GM18907 (cell line): ENCODE results near the gene FLAD1.

ENCODE experiments used
- ATAC-seq: cut with Tn5 transposase; IDR thresholded peaks from one replicate; pipeline ENCODE4 v1.9.1; 2021; ENCODE audit warnings: mild to moderate bottlenecking, moderate library complexity; ENCODE audit not compliant: unreplicated experiment

The FLAD1 gene

DNA sequence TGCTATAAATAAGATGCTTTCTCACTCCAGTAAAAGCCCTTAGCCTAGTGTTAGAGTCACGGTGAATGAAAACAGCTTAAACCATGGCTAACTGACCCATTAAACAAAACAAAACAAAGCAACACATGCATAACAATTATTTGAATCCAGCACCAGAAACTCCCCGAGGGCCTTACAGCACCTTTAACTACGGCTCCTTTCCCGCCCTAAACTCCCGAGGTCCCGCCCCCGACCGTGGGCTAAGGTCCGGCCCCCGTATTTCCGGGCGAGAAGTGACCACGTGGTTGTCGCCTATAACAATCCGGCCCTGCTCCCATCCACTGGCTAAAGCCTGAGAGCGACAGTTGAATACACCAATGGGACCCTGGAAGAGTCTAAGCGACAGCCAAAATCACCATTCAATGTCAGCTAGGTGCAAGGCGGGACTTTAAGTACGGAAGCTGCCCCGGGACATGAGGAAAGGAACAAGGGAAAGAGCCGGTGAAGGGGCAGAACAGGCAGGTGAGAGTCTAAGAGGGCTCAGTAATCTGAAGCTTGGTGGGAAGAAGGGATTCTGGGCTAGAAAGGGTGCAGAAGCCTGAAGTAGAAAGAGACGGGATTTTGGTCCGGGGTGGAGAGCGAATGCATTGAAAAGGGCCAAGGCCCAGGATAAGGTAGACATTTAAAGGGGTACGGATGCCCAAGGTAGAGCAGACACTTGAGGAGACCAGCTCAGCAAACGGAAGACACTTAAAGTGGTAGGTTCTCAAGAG, at the start of gene FLAD1:
TSS of gene FLAD1 (plus strand) at position 448 of the 752 bp plus-strand sequence. CDS start 351 bp downstream, outside the sequence.
- ATAC-seq: peak; percentile 95

DNA sequence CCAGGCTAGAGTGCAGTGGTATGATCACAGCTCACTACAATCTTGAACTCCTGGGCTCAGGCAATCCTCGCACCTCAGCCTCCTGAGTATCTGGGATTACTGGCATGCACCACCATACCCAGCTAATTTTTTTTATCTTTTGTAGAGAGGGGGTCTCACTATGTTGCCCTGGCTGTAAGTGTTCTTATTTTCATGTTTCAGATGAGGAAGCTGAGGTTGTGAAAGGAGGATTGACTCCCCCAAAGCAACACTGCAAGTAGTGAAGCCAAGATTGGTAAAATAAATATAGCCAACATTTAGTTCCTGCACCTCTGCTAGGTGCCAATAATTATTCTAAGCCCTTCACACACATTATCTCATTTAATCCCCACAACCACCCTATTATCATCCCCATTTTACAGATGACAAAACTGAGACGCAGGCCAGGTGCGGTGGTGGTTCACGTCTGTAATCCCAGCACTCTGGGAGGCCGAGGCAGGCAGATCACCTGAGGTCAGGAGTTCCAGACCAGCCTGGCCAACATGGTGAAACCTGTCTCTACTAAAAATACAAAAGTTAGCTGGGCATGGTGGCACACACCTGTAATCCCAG, 48.7 kb upstream of the FLAD1 start:
- ATAC-seq: no peak

DNA sequence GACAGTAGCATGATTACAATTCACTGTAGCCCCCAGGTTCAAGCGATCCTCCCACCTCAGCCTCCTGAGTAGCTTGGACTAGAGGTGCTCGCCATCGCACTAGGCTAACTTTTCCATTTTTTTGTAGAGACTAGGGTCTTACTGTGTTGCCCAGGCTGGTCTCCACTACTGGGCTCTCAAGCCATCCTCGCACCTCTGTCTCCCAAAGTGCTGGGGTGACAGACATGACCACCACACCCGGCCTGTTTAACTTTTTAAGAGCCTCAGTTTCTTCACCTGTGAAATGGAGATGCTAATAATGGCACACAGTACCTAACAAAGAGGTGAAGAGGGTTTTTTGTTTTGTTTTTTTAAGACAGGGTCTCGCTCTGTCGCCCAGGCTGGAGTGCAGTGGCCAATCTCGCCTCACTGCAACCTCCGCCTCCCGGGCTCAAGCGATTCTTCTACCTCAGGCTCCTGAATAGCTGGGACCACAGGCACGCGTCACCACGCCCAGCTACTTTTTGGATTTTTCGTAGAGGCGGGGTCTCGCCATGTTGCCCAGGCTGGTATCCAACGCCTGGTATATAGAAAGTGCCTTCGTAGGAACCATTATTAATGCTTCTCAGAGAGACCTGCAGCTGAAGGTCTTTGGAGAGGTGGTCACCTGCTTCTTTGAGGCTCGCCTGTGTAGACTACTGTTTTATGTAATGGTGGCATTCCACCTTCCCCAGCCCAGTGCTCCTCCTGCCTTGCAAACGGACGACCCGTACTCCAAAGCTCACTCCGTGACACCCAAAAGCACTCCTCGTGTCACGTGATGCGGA, 47.2 kb upstream of the FLAD1 start:
- no peak for ATAC-seq

DNA sequence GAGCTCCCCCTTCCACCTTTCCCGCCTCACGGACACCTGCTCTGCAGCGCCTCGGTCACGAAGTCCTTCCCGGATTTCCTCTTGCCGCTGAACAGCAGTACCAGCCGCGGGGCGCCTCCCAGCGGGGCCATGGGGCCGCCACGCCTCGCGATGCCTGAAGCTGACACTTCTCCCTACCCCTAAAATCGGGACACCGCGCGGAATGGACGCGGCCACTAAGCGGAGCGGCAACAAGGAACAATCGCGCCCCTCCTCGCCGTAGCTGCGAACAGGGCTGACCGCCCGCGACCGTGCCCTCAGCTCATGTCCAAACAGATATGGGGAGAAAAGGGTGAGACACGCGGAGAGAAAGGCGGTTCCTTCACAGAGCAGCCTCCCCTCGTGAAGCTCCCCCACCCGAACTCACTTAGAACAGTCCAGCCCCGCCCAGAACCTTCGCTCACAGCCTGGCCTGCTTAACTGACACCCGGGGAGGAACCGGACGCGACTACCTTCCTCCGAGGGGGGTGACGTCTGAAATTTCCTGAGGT, 46.5 kb upstream of the FLAD1 start, which contains the start of gene PMVK:
TSS of gene PMVK (minus strand) at position 165 of the 530 bp plus-strand sequence. CDS start at position 131, 34 bp downstream.
- ATAC-seq: peak; percentile 85

DNA sequence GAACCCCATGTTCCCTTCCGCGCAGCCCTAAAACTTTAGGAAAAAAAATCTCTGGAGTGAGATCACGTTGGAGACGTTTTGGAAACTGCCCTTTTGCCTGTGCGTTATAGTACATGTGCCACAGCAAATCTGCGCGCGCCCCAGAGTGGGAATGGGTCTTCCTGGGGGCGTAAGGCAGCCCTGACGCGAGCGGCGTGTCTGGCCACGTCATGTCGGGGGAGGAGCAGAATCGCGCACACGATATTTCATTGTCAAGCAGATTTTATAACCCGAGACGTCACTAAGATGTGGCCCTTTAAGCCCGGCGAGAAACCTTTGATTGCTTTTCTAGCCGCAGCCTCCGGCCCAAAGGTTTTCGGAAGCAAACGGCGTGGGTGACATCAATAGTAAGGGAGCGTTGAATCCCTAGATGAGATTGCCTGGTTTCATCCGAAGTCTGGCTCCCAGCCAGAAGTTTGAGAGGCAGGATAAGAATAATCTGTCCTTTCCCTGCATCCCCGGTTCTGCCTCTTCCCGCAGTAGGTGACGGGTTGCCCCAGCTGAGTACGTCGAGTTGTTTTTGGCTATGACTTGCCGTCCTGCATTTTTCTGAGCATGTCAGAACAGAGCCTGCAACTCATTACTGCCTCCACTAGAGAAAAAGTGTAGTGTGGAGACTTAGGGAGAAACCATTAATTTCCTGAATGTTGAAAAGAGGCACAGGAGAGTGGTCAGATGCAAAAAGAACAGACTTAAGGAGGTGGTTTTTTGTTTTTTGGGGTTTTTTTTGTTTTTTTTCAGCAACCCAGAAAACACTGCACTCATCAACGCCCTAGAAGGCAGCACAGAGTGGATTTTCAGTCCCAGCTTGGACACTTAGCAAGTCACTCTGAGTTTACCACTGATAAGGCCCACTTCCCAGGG, 45.8 kb upstream of the FLAD1 start:
- peak; percentile 66 for ATAC-seq

GRCh38 chr1:154937988-154938386, 45.2 kb upstream of the FLAD1 start:
- ATAC-seq: no peak

- no peak for ATAC-seq
These were observed 44.3 kb upstream of the FLAD1 start for GRCh38 chr1:154938604-154939399.

DNA sequence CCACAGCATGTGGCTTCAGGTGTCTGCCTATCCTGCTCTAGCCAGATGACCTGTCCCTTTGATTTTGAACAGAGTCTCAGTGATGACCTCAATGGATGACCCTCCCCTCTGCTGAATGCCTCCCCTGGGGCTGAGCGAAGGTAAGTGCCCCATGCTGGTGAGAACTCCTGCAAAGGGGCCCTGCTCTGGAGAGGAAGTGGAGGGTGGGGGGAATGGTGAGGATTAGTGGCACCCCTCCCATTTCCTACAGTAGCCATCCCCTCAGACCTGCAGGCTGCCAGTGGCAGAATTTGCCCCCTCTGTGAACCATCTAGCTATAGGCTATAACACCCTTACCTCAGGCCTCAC, 43.0 kb upstream of the FLAD1 start:
- ATAC-seq: no peak

- no peak for ATAC-seq
These were observed 42.4 kb upstream of the FLAD1 start for GRCh38 chr1:154940651-154941194.

DNA sequence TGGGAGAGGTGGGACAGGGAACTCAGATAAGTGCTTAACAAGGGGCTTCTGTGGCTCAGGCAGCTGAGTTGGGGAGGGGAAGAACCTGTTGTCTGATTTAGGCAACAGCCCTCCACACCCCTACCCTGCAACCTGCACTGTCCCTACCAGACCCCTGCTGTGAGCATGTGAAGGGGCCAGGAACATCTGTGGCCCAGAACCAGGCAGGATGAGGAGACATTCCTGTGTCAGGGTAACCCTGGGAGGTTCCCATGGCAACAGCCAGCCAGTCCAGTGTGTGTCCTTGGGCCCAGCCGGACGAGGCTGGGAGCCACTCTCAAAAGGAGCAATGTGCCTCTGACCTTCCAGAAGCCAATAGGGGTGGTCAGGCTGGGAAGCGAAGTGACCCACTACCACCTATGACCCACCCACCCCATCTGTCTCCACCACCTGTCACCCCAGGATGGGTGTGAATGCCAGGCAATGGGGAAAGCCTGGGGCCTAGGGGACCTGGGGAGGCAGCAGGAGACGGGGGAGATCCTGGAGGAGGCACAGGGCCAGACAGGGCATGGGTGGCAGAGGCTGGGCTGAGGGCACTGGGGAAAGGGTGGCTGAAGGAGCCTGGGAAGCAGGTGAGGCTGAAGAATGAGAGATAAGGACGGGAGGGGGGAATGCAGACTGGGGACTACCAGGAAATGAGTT, 41.7 kb upstream of the FLAD1 start:
- ATAC-seq: no peak

GRCh38 chr1:154943649-154944400, 39.3 kb upstream of the FLAD1 start:
- no peak for ATAC-seq

DNA sequence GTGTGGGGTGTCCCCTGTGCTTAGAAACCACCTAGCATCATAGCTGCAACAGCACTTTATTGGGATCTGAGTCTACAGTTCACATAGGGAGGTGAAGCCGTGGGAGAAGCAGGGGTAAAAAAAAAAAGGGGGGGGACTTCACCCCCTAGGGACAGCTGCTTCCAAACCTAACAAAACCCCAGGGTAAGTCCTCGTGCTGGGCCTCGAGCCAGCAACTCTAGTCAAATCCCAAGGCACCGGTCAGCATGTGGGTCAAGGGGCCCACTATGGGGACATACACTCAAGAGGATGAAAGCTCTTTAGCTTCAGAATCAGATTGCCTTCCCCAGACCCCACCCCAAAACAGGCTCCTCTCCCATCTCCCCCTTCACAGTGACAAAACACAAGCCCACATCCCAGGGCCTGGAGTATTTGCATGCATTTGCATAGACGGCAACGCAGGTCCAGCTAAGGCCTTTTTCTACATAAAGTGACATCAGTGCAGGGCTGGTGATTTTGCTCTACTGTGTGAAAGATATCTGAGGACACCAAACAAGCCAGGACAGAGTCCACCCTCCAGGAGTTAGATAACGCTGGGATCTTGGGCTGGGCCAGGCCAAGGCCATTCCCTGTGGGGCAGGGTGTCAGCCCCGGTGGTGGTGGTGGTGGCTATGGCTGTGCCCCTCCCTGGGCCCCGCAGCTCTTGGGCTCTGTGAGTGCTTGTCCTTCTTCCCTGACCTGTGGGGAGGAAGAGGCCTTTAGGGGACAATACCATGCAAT, 38.6 kb upstream of the FLAD1 start:
- ATAC-seq: no peak

- no peak for ATAC-seq
These were observed 37.8 kb upstream of the FLAD1 start for GRCh38 chr1:154945160-154945961.

DNA sequence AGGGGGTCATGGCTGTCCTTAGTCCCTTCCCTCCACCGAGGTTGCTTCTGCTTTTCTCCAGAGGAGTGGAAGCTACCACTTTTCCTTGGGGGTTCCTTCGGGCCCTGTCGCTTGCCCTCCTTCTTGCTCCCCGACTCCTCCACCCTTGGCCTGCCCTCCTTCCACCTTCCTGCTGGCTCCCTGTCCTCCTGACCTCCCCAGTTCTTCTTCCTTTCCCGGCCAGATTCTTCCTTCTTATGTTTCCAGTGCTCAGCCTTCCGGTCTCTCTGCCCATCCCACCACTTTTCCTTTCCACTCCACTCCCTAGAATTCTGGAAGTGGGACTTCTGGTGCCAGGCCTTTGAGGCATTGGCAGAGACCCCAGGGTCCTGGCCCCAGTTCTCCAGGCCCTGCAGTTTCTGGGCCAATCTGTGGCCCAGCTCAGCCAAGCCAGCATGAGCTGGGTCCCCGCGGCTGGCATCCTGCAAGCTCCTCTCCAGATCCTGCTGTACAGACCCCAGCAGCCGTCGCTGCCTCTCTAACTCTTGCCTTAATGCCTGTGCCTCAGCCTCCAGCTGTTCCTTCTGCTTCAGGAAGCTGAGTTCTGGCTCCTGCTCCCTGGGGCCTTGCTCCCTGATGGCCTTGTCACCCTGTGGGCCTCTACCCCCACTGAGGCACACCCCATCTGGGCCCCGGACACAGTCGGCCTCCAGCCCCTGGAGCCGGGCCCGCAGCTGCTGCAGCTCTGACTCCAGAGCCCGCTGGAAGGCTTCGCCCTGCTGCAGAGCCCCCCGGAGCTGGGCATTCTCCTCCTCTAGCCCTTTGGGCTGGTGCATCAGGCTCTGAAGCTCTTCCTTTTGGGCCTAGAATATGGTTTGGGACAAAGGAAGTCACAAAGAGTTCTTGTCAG, 36.9 kb upstream of the FLAD1 start:
- ATAC-seq: no peak

DNA sequence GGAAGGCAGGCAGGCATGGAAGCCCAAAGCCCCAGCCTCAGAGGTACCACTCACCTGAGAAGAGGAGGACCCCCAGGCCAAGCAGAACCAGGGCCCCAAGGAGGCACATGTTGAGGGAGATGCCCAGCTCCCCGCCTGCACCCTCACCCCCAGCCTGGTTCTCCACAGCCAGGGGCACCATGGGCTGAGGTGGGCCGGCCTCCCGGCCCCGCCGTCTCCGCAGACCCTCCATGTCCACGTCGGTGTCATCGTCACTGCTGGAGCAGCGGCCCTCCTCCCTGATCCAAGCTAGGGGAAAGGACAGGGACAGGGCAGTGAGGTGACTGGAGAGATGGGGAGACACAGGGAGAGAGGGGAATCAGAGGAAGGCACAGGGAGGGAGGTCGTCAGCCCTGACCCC, 35.1 kb upstream of the FLAD1 start:
- ATAC-seq: no peak
